NCI-H2196 treated with DMSO at 0.1 percent for 48 hours (cell line): Measurements from ENCODE around the gene ITPRID2.
"Not testable (repeated sequence)": the region's sequence is repeated elsewhere in the genome, so short reads cannot be mapped to it uniquely, and the experiment has no call there.

Experiments used
- DNase-seq: peaks from one replicate; lab custom pipeline; 2025; ENCODE audit not compliant: unreplicated experiment; lab: John Stamatoyannopoulos, UW

The ITPRID2 gene

GRCh38 chr2:181958726-181959125, 67.2 kb downstream of the ITPRID2 start:
- no peak for DNase-seq

- no peak for DNase-seq
Measured at GRCh38 chr2:181959508-181959907, 68.0 kb downstream of the ITPRID2 start.

GRCh38 chr2:181961167-181961566, 69.6 kb downstream of the ITPRID2 start:
- not testable (repeated sequence) for DNase-seq

- DNase-seq, result no peak
Measured at GRCh38 chr2:181962142-181962541, 70.6 kb downstream of the ITPRID2 start.

- DNase-seq, result no peak
Measured at GRCh38 chr2:181970160-181970794, 78.7 kb downstream of the ITPRID2 start.

GRCh38 chr2:181971032-181971431, 79.5 kb downstream of the ITPRID2 start:
- DNase-seq, result no peak

GRCh38 chr2:181972431-181973170, 81.1 kb downstream of the ITPRID2 start:
- no peak for DNase-seq

GRCh38 chr2:181973171-181973783, 81.7 kb downstream of the ITPRID2 start:
- no peak for DNase-seq

GRCh38 chr2:181977661-181978350, 86.3 kb downstream of the ITPRID2 start:
- DNase-seq, result no peak

GRCh38 chr2:181978351-181979150, 87.0 kb downstream of the ITPRID2 start:
- no peak for DNase-seq
